Osteoblast (primary cell): ENCODE data around the gene ACVR1C. TPM values are rescaled to one million over a fixed set of nuclear protein-coding genes. Genes with fewer than 3 reads are reported as not detected.

Source experiments
- DNase-seq: peaks from one replicate; pipeline ENCODE4 v3.0.0; 2011; ENCODE audit warnings: low spot score, mixed read lengths; ENCODE audit not compliant: insufficient read length; ENCODE audit errors: missing footprints
- H2AFZ ChIP-seq: 2 replicates; pipeline ENCODE4 v1.6.0; 2011; ENCODE audit warnings: mild to moderate bottlenecking, low read length
- H3K27ac ChIP-seq: 2 replicates; pipeline ENCODE4 v1.5.1; 2011; ENCODE audit warnings: mild to moderate bottlenecking, low read depth, low read length, moderate library complexity
- H3K27me3 ChIP-seq: 2 replicates; pipeline ENCODE4 v1.6.0; 2012; ENCODE audit warnings: mild to moderate bottlenecking, control low read depth, inconsistent platforms, low read length, moderate library complexity; ENCODE audit not compliant: insufficient read depth
- H3K36me3 ChIP-seq: 2 replicates; pipeline ENCODE4 v1.5.1; 2011; ENCODE audit warnings: mild to moderate bottlenecking, low read length, control low read depth, moderate library complexity; ENCODE audit not compliant: insufficient read depth
- H3K4me1 ChIP-seq: 2 replicates; pipeline ENCODE4 v1.5.1; 2011; ENCODE audit warnings: mild to moderate bottlenecking, low read length, control low read depth, moderate library complexity; ENCODE audit not compliant: insufficient read depth
- H3K4me2 ChIP-seq: 2 replicates; pipeline ENCODE4 v1.6.0; 2011; ENCODE audit warnings: mild to moderate bottlenecking, low read length; ENCODE audit not compliant: insufficient read depth
- H3K4me3 ChIP-seq: fragments of 200-600 bp; sonication (generic); 3 replicates; pipeline ENCODE4 v1.5.1; 2012; ENCODE audit warnings: mild to moderate bottlenecking, low read length, inconsistent platforms; ENCODE audit not compliant: insufficient read depth
- H3K79me2 ChIP-seq: 2 replicates; pipeline ENCODE4 v1.6.0; 2012; ENCODE audit warnings: mild to moderate bottlenecking, low read length, control low read depth, inconsistent platforms; ENCODE audit not compliant: insufficient read depth
- H3K9me3 ChIP-seq: 2 replicates; pipeline ENCODE4 v1.5.1; 2011; ENCODE audit warnings: low read depth, low read length, control low read depth
- H4K20me1 ChIP-seq: 2 replicates; pipeline ENCODE4 v1.6.0; 2012; ENCODE audit warnings: mild to moderate bottlenecking, low read length, control low read depth; ENCODE audit not compliant: insufficient read depth
- CTCF ChIP-seq: IDR thresholded peaks from 2 replicates; pipeline ENCODE4 v1.5.1; 2011; ENCODE audit warnings: mild to moderate bottlenecking, low read depth, low read length, moderate library complexity; ENCODE audit errors: extremely low read depth
- total RNA-seq: library from RNA; depleted of rRNA; stranded (reverse); fragments of >200 nt; gene quantifications from 2 replicates; pipeline ENCODE4 v1.2.3, GENCODE V29; 2012

Gene ACVR1C
- total RNA-seq, 1 donor, result 0.36 TPM

DNA sequence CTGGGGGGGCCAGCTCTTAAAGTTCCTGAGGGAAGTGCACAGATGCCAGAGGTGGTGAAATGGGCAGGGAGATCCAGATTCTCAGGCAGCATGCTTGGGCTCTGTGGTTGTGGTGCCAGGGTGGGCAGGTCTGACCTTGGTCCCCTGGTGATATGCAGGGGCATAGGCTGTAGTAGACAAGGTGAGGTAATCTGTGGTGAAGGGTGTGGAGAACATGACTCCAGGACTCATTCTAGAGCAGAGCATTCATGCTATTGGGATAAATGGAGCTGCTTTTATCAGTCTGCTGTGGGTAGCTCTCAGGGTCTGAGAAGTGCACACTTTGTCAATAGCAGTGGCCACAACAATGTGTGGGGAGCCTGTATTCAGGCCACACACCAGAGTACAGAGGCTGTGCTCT lies 16.9 kb downstream of the ACVR1C start:
- no peak for DNase-seq
- TF ChIP-seq CTCF, result no peak
- H3K27ac ChIP-seq, result no peak overlapping the region

GRCh38 chr2:157611110-157611509 lies 17.6 kb downstream of the ACVR1C start:
- no peaks in the 10 kb centered on the region for H3K4me1 ChIP-seq
- TF ChIP-seq CTCF, result no peak

More for the DNA sequence above, 16.9 kb downstream of the ACVR1C start:
- Histone ChIP-seq H3K4me1 (no peaks in the 10 kb centered on the region), H3K27me3 (peaks cover 12% of the 10 kb centered on the region), H3K36me3 (no peaks in the 10 kb centered on the region), H3K4me3 (no peak overlapping the region), H4K20me1 (no peaks in the 10 kb centered on the region), H3K4me2 (no peak overlapping the region), H2AFZ (no peak overlapping the region), H3K79me2 (no peaks in the 10 kb centered on the region), H3K9me3 (no peaks in the 10 kb centered on the region)

GRCh38 chr2:157606534-157606933 lies 22.1 kb downstream of the ACVR1C start:
- Histone ChIP-seq H4K20me1 (no peaks in the 10 kb centered on the region), H2AFZ (no peak overlapping the region), H3K4me1 (no peaks in the 10 kb centered on the region), H3K36me3 (no peaks in the 10 kb centered on the region), H3K27ac (no peak overlapping the region), H3K4me3 (no peak overlapping the region), H3K79me2 (no peaks in the 10 kb centered on the region), H3K27me3 (peaks cover 28% of the 10 kb centered on the region), H3K9me3 (no peaks in the 10 kb centered on the region), H3K4me2 (no peak overlapping the region)
- TF ChIP-seq CTCF, result no peak
- no peak for DNase-seq

More at GRCh38 chr2:157611110-157611509, 17.6 kb downstream of the ACVR1C start:
- Histone ChIP-seq H3K79me2 (no peaks in the 10 kb centered on the region), H4K20me1 (no peaks in the 10 kb centered on the region), H2AFZ (no peak overlapping the region), H3K36me3 (no peaks in the 10 kb centered on the region), H3K9me3 (no peaks in the 10 kb centered on the region), H3K27ac (no peak overlapping the region), H3K27me3 (peaks cover 12% of the 10 kb centered on the region), H3K4me3 (no peak overlapping the region), H3K4me2 (no peak overlapping the region)
- no peak for DNase-seq

- no peak for TF ChIP-seq CTCF
- no peak overlapping the region for H2AFZ ChIP-seq
- H3K27me3 ChIP-seq, result peaks cover 37% of the 10 kb centered on the region
- H3K4me2 ChIP-seq, result no peak overlapping the region
- H3K4me3 ChIP-seq, result no peak overlapping the region
- no peak overlapping the region for H3K27ac ChIP-seq
- no peaks in the 10 kb centered on the region for H3K79me2 ChIP-seq
- H3K4me1 ChIP-seq, result no peaks in the 10 kb centered on the region
- no peaks in the 10 kb centered on the region for H3K9me3 ChIP-seq
- no peak for DNase-seq
- no peaks in the 10 kb centered on the region for H3K36me3 ChIP-seq
- H4K20me1 ChIP-seq, result no peaks in the 10 kb centered on the region
These were observed 25.5 kb downstream of the ACVR1C start for GRCh38 chr2:157603198-157603597.
